OCI-LY3 (cell line): ENCODE measurements around the gene PGF.

Source experiments
- H2AFZ ChIP-seq: fragments of 200-600, 300-600 bp; shearing (Covaris generic); 2 replicates; pipeline ENCODE4 v1.6.0; 2014; ENCODE audit warnings: antibody characterized with exemption, low read depth, low read length
- H3K27ac ChIP-seq: fragments of 200-600, 300-600 bp; sonication (generic); 2 replicates; pipeline ENCODE4 v1.5.1; 2014; ENCODE audit warnings: mild to moderate bottlenecking, low read length, moderate library complexity, mixed read lengths
- H3K27me3 ChIP-seq: fragments of 200-600, 300-600 bp; sonication (generic); 2 replicates; pipeline ENCODE4 v1.6.1; 2014; ENCODE audit warnings: low read depth, low read length, mixed read lengths
- H3K36me3 ChIP-seq: fragments of 200-600, 300-600 bp; sonication (generic); replicated peaks from 2 replicates; pipeline ENCODE3; 2014; ENCODE audit warnings: low read depth, low read length, mixed read lengths
- H3K4me1 ChIP-seq: fragments of 300-600, 200-600 bp; sonication (generic); 2 replicates; pipeline ENCODE4 v1.6.1; 2014; ENCODE audit warnings: low read length, mixed read lengths
- H3K4me2 ChIP-seq: fragments of 200-600, 300-600 bp; sonication (generic); 2 replicates; pipeline ENCODE4 v1.6.1; 2014; ENCODE audit warnings: low read length, mixed read lengths
- H3K4me3 ChIP-seq: fragments of 300-600, 200-600 bp; sonication (generic); 2 replicates; pipeline ENCODE4 v1.5.1; 2014; ENCODE audit warnings: antibody characterized with exemption, mild to moderate bottlenecking, low read length, moderate library complexity
- H3K79me2 ChIP-seq: fragments of 300-600, 200-600 bp; shearing (Covaris generic); 2 replicates; pipeline ENCODE4 v1.6.1; 2014; ENCODE audit warnings: mild to moderate bottlenecking, low read length, mixed read lengths
- H3K9ac ChIP-seq: fragments of 300-600, 200-600 bp; shearing (Covaris generic); 2 replicates; pipeline ENCODE4 v1.6.0; 2014; ENCODE audit warnings: mild to moderate bottlenecking, low read length, moderate library complexity
- H3K9me3 ChIP-seq: fragments of 200-600, 300-600 bp; shearing (Covaris generic); 2 replicates; pipeline ENCODE4 v1.6.1; 2014; ENCODE audit warnings: low read length, mixed read lengths; ENCODE audit not compliant: insufficient read depth
- H4K20me1 ChIP-seq: fragments of 200-600, 300-600 bp; sonication (generic); 2 replicates; pipeline ENCODE4 v1.6.1; 2016; ENCODE audit warnings: low read length, mixed read lengths; ENCODE audit not compliant: insufficient read depth
- CTCF ChIP-seq: fragments of 200-600, 300-600 bp; sonication (generic); IDR thresholded peaks from 2 replicates; pipeline ENCODE4 v1.5.1; 2014; ENCODE audit warnings: antibody characterized with exemption, low read length, low read depth
- EZH2phosphoT487 ChIP-seq: fragments of 200-600 bp; shearing (Covaris generic); IDR thresholded peaks from 2 replicates; pipeline ENCODE4 v1.6.1; 2018; ENCODE audit warnings: antibody characterized with exemption, mixed run types, low read depth

Gene PGF

GRCh38 chr14:74919421-74920165 lies 35.8 kb downstream of the PGF start:
- Histone ChIP-seq H3K4me3 (no peak overlapping the region), H3K27me3 (no peaks in the 10 kb centered on the region), H2AFZ (no peak overlapping the region), H3K9me3 (no peaks in the 10 kb centered on the region), H3K4me2 (no peak overlapping the region), H3K79me2 (no peaks in the 10 kb centered on the region), H3K36me3 (no peaks in the 10 kb centered on the region), H3K9ac (no peak overlapping the region), H3K4me1 (peaks cover 4% of the 10 kb centered on the region), H4K20me1 (no peaks in the 10 kb centered on the region), H3K27ac (no peak overlapping the region)
- TF ChIP-seq EZH2phosphoT487 (no peak), CTCF (no peak)

- H3K27ac ChIP-seq = no peak overlapping the region
- H3K4me1 ChIP-seq = peaks cover 4% of the 10 kb centered on the region
- H3K4me2 ChIP-seq = no peak overlapping the region
- H3K9me3 ChIP-seq = no peaks in the 10 kb centered on the region
- H3K27me3 ChIP-seq = no peaks in the 10 kb centered on the region
- H3K9ac ChIP-seq = no peak overlapping the region
- no peaks in the 10 kb centered on the region for H4K20me1 ChIP-seq
- no peak overlapping the region for H2AFZ ChIP-seq
- H3K36me3 ChIP-seq = no peaks in the 10 kb centered on the region
- TF ChIP-seq EZH2phosphoT487 (no peak), CTCF (no peak)
- no peak overlapping the region for H3K4me3 ChIP-seq
- H3K79me2 ChIP-seq = no peaks in the 10 kb centered on the region
These were observed 37.0 kb downstream of the PGF start for GRCh38 chr14:74918380-74918779.

GRCh38 chr14:74917646-74918081 lies 37.7 kb downstream of the PGF start:
- Histone ChIP-seq H3K27me3 (no peaks in the 10 kb centered on the region), H3K79me2 (no peaks in the 10 kb centered on the region), H3K4me1 (peaks cover 4% of the 10 kb centered on the region), H3K4me3 (no peak overlapping the region), H3K9ac (no peak overlapping the region), H3K36me3 (no peaks in the 10 kb centered on the region), H3K27ac (no peak overlapping the region), H3K9me3 (no peaks in the 10 kb centered on the region), H4K20me1 (no peaks in the 10 kb centered on the region), H2AFZ (no peak overlapping the region), H3K4me2 (no peak overlapping the region)
- TF ChIP-seq EZH2phosphoT487 (no peak), CTCF (no peak)

- Histone ChIP-seq H3K36me3 (no peaks in the 10 kb centered on the region), H3K79me2 (no peaks in the 10 kb centered on the region), H3K27ac (no peak overlapping the region), H3K27me3 (no peaks in the 10 kb centered on the region), H3K9ac (no peak overlapping the region), H3K4me3 (no peak overlapping the region), H3K4me2 (no peak overlapping the region), H2AFZ (no peak overlapping the region), H4K20me1 (no peaks in the 10 kb centered on the region), H3K4me1 (no peaks in the 10 kb centered on the region), H3K9me3 (no peaks in the 10 kb centered on the region)
- no peak for TF ChIP-seq CTCF
These were observed 38.2 kb downstream of the PGF start for GRCh38 chr14:74917178-74917543.
